H4 (cell line): ENCODE data around the gene THSD7A. TPM values are rescaled to one million over a fixed set of nuclear protein-coding genes. Genes with fewer than 3 reads are reported as not detected.

Experiments used
- DNase-seq: peaks from one replicate; pipeline ENCODE4 v3.0.0-alpha.2; 2015; ENCODE audit warnings: low spot score
- total RNA-seq: library from RNA; depleted of rRNA; stranded (reverse); fragments of >200 nt; shearing (Covaris generic); gene quantifications from 2 replicates; pipeline ENCODE4 v1.2.3, GENCODE V29; 2014

The THSD7A gene
- total RNA-seq, 1 experiment from 2014 or later: 0.41 TPM

GRCh38 chr7:11707606-11708193 is 124.3 kb downstream of the THSD7A start:
- DNase-seq: no peak

DNA sequence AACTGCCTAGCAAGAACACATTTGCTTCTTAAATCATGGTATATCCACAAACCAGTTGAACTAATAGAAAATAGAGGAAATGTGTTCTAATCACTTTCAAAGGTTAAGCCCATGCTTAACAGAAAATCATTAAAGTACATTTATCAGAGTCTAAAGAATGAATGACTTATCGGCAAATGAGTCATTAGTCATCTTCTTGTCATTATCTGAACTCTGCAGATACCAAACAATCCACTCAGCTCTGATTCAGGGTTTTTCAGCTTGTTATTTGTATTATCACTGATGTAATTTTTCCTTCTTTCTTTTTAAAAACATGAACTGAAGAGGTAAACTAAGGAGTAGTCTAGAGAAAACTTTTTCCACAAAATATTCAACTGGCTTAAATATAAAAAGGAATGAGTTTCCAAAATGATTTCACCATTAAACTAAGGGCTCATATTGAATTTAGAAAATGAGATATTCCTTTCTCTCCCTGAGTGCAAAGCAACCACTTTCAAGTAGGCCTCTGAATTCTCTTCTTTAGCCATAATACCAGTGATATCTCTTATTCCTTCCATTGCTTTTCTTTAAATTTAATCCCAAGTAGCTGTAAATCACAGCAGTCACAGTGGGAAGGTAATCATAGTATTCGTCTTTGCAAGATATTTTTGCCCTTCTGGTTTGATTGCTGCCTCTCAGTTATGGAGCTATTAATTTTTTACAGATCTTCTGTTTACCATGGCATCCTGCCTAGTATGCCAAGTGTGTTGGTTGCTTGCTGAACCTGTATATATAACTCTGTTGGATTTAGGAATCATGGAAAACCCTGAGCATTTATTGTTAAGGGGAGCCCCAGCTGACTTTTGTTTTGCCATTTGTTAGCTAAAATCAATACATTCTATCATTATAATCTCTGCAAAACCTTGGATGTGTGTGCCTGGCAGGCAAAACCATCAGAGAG is 125.1 kb downstream of the THSD7A start:
- DNase-seq: no peak

DNA sequence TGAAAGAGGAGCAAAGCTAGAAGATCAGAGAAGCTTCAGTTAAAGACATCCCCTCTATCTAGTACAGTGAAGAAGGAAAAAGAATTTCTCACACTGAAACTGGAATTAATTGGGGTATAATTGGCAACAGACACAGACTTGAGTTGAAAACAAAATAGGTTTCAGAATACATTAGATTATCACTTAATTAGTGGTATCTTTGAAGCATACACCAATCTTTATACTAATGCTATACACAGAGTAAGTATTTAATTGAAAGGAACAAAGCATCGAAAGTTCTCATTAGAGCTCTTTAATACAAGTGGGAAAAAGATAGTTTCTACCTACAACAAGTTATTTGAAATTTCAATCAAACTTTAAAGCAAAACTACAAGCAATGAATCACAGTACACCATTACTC is 128.2 kb downstream of the THSD7A start:
- no peak for DNase-seq

GRCh38 chr7:11702938-11703337 is 129.1 kb downstream of the THSD7A start:
- no peak for DNase-seq

- DNase-seq: peak; percentile 29
Observed at GRCh38 chr7:11701829-11702560, 130.0 kb downstream of the THSD7A start.

GRCh38 chr7:11699666-11700065 is 132.3 kb downstream of the THSD7A start:
- DNase-seq: no peak

- no peak for DNase-seq
Observed at GRCh38 chr7:11698384-11698871, 133.6 kb downstream of the THSD7A start.

DNA sequence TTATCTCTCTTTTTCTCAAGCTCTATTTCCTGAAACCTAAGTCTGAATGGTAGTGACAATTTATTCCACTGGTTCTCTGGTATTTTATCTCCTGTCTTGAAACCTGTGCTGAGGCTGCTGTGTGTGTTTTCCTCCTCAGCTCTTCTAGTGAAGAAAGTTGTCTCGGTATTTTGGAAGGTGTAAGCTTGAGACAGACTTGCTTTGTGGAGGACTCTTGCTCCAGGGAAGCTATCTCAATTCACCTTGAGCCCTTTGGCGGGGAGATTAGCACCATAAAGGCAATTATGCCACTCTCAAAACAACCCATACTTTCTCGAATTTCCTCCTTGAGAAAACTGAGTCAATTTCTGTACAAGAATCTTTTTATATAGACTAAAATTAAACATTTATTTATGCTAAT is 141.6 kb downstream of the THSD7A start:
- DNase-seq: no peak

DNA sequence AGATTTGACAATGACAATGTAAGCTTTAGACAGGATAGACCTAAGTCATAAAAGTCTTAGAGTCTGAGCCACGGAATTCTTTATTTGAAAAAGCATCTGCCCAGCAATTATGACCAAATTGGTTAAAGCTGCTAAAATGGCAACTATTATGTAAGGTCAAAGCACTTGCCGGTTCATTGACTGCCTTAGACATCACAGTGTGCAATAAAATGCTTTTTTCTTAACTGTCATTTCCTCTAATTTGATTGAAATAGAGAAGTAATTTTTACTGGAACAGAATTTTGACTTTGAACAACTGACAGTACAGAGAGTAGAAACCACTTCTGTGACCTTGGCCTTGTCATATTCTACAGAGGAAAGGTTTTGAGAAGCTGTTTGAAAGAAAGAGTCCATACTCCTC is 142.9 kb downstream of the THSD7A start:
- no peak for DNase-seq

DNA sequence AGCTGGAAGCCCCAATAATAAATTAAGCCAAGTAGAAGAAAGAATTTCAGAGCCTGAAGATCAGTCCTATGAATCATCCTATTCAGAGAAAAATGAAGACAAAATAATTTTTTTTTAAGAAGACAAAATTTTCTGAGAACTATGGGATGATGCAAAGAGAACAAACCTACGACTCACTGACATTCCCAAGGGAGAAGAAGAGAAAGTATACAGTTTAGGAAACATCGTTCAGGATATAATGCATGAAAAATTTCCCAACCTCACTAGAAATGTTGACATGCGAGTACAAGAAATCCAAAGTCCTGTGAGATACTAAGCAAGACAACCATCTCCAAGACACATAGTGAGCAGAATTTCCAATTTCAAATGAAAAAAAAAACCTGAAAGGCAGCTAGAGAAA is 150.5 kb downstream of the THSD7A start:
- no peak for DNase-seq

- no peak for DNase-seq
Observed at GRCh38 chr7:11675163-11675562, 156.8 kb downstream of the THSD7A start.

DNA sequence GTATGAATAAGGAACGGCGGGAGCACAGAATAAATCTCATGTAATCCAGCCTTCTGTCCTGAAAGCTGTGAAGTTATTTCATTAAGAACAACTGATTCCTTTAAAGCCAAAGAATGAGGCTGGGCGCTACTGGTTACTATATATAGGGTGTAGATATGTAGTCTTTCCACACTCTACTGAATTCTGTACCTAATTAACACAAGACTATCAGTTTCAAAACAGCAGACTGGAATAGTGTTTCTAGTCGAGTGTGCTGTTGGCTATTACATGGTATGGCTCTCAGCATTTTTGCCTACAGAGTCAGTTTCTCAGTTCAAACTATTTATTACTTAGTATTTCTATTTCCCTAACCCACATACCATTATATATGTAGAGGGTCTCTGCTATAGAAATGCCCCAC is 163.3 kb downstream of the THSD7A start:
- no peak for DNase-seq

DNA sequence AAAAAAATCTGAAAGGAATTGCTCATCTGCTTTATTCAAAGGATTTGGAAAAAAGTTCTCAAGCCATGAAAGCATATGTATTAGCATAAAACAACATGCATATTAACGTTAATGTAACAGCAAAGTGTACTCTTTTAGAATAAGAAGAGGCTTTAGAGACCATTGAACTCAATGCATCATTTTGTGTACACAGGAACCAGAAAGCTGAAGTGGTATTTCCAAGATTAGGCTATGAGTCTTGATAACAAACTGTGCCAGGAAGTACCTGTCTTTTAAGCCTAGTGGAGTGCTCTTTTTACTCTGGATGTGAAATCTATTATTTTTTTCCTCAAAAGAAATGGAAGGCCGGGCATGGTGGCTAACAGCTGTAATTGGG is 164.2 kb downstream of the THSD7A start:
- DNase-seq: no peak

- DNase-seq: no peak
Observed at GRCh38 chr7:11667071-11667809, 164.8 kb downstream of the THSD7A start.

DNA sequence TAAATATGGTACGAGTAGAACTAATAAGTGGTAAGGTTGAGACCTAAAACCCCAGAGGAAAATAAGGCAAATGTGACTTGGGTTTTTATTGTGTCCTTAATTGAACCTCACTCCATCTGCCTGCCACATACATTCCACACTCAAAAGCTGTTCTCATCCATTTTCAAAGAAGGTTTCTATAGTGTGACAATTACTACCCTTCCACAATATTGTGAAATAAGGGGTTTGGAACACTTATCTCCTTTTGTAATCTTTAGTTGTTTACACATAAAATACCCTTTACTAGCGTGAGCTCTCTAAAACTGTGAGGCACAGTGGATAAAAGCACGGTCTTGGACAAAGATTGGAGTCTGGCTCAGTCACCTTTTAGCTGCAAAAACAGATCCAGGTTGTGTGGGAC is 166.6 kb downstream of the THSD7A start:
- DNase-seq: no peak

GRCh38 chr7:11655642-11656041 is 176.4 kb downstream of the THSD7A start:
- DNase-seq: no peak

GRCh38 chr7:11655163-11655562 is 176.8 kb downstream of the THSD7A start:
- DNase-seq: no peak

DNA sequence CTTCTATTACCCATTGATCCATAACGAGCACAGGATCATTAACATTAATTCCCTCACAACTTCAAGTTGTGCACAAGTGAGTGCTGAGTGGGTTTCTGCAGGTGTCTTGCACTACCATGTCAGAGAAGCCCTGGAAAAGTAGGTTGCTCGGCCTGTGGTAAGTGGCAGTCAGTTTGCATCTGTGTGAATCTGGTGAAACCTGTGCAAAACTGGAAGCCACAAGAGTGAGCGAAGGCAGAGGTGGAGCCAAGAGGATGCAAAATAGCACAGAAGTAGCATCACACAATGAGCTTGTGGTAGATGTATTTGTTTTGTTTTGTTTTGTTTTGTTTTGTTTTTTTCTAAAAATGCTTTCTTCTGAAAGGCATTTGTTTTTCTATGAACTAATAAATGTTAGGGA is 181.5 kb downstream of the THSD7A start:
- no peak for DNase-seq

- no peak for DNase-seq
Observed at GRCh38 chr7:11650030-11650429, 182.0 kb downstream of the THSD7A start.

- DNase-seq: no peak
Observed at GRCh38 chr7:11648980-11649379, 183.0 kb downstream of the THSD7A start.

- DNase-seq: no peak
Observed at GRCh38 chr7:11648101-11648500, 183.9 kb downstream of the THSD7A start.

- no peak for DNase-seq
Observed at GRCh38 chr7:11642841-11643240, 189.2 kb downstream of the THSD7A start.
